Right ventricle myocardium inferior (tissue), 1 donor: ENCODE data around the gene NEB. TPM values are rescaled to one million over a fixed set of nuclear protein-coding genes. Genes with fewer than 3 reads are reported as not detected.
"Not testable (repeated sequence)": the region's sequence is repeated elsewhere in the genome, so short reads cannot be mapped to it uniquely, and the experiment has no call there.

ENCODE experiments used
- ATAC-seq: fragments of 200-7000 bp; cut with Tn5 transposase; one replicate; pipeline ENCODE4 v1.9.1; 2020; ENCODE audit warnings: mild to moderate bottlenecking, moderate library complexity
- DNase-seq: peaks from one replicate; pipeline ENCODE4 v3.0.0; 2021; ENCODE audit errors: missing footprints
- intact Hi-C: fragments of 100-400 bp; cut with DNase I; formaldehyde crosslinking; loops from one replicate; pipeline ENCODE4 v1.11.0; 2022
- total RNA-seq: library from RNA; stranded (reverse); fragmentation: NEBNext Ultra II Directional; extraction: Animal tissue kit (Norgen Biotek cat#: 25700); gene quantifications from one replicate; pipeline ENCODE4 v1.2.1, GENCODE V29; 2021
- donor health status: DM: no; HTN: yes; CAD: no; lungs with severe emphysema.

The NEB gene
- total RNA-seq, 1 donor from 2014 or later, result 0.87 TPM

- DNase-seq, result no peak
- ATAC-seq, result no peak
- intact Hi-C loops, result no loop called here
Measured at GRCh38 chr2:151637271-151637781, 97.0 kb downstream of the NEB start.

- intact Hi-C loops, result no loop called here
- no peak for ATAC-seq
Measured at GRCh38 chr2:151634736-151635467, 99.4 kb downstream of the NEB start.

GRCh38 chr2:151632993-151633565 lies 101.2 kb downstream of the NEB start:
- ATAC-seq (no peak), DNase-seq (no peak)
- intact Hi-C loops, result no loop called here

More at GRCh38 chr2:151634736-151635467, 99.4 kb downstream of the NEB start:
- DNase-seq, result no peak

GRCh38 chr2:151630372-151630771 lies 103.9 kb downstream of the NEB start:
- intact Hi-C loops, result no loop called here
- DNase-seq (no peak), ATAC-seq (no peak)

- no peak for ATAC-seq
- DNase-seq, result no peak
- intact Hi-C loops, result no loop called here
Measured at GRCh38 chr2:151627353-151627752, 106.9 kb downstream of the NEB start.

- DNase-seq, result no peak
- intact Hi-C loops, result no loop called here
- no peak for ATAC-seq
Measured at GRCh38 chr2:151624271-151624670, 110.0 kb downstream of the NEB start.

GRCh38 chr2:151623631-151624030 lies 110.6 kb downstream of the NEB start:
- ATAC-seq, result no peak
- intact Hi-C loops, result no loop called here

GRCh38 chr2:151620761-151621160 lies 113.5 kb downstream of the NEB start:
- DNase-seq, result no peak
- intact Hi-C loops, result no loop called here
- ATAC-seq, result no peak

More at GRCh38 chr2:151623631-151624030, 110.6 kb downstream of the NEB start:
- no peak for DNase-seq

GRCh38 chr2:151619337-151619989 lies 114.8 kb downstream of the NEB start:
- intact Hi-C loops, result loop anchor here (10.0 kb wide), 1 partner anchor 185 kb away; no protein-coding TSS in a partner anchor
- ATAC-seq (no peak), DNase-seq (no peak)

- no peak for ATAC-seq
- intact Hi-C loops, result loop anchor here (10.0 kb wide), 1 partner anchor 188 kb away; no protein-coding TSS in a partner anchor
- DNase-seq, result no peak
Measured at GRCh38 chr2:151616760-151617339, 117.4 kb downstream of the NEB start.

- DNase-seq (no peak), ATAC-seq (no peak)
- intact Hi-C loops, result loop anchor here (2.0 to 10.0 kb wide), 2 partner anchors 190 to 390 kb away; no protein-coding TSS in a partner anchor
Measured at GRCh38 chr2:151614606-151615306, 119.5 kb downstream of the NEB start.

- intact Hi-C loops, result loop anchor here (2.0 to 10.0 kb wide), 2 partner anchors 191 to 391 kb away; no protein-coding TSS in a partner anchor
Measured at GRCh38 chr2:151614159-151614558, 120.1 kb downstream of the NEB start.

GRCh38 chr2:151611351-151611750 lies 122.9 kb downstream of the NEB start:
- DNase-seq (no peak), ATAC-seq (no peak)
- intact Hi-C loops, result loop anchor here (10.0 kb wide), 1 partner anchor 193 kb away; no protein-coding TSS in a partner anchor

More at GRCh38 chr2:151614159-151614558, 120.1 kb downstream of the NEB start:
- DNase-seq (no peak), ATAC-seq (no peak)

- intact Hi-C loops, result loop anchor here (10.0 kb wide), 1 partner anchor 194 kb away; no protein-coding TSS in a partner anchor
Measured at GRCh38 chr2:151610310-151610709, 124.0 kb downstream of the NEB start.

GRCh38 chr2:151609705-151610104 lies 124.6 kb downstream of the NEB start:
- intact Hi-C loops, result loop anchor here (10.0 kb wide), 1 partner anchor 195 kb away; no protein-coding TSS in a partner anchor
- ATAC-seq (no peak), DNase-seq (no peak)

More at GRCh38 chr2:151610310-151610709, 124.0 kb downstream of the NEB start:
- DNase-seq, result no peak
- no peak for ATAC-seq

GRCh38 chr2:151607459-151608424 lies 126.5 kb downstream of the NEB start:
- intact Hi-C loops, DNase-seq, ATAC-seq: not testable (repeated sequence)

- DNase-seq, ATAC-seq, intact Hi-C loops: not testable (repeated sequence)
Measured at GRCh38 chr2:151603530-151603929, 130.7 kb downstream of the NEB start.
